HepG2 (cell line): ENCODE results near the gene SP7. TPM values are rescaled to one million over a fixed set of nuclear protein-coding genes. Genes with fewer than 3 reads are reported as not detected.

Experiments
- CEBPG ChIP-seq: IDR thresholded peaks from 2 replicates; pipeline ENCODE4 v1.6.1; 2016
- HNRNPLL ChIP-seq: fragments of 200-400 bp; formaldehyde crosslinking; IDR thresholded peaks from 2 replicates; pipeline ENCODE4 v1.6.1; 2017; ENCODE audit warnings: mild to moderate bottlenecking, low read depth, low read length; ENCODE audit not compliant: poor library complexity, severe bottlenecking
- IRF2 ChIP-seq: IDR thresholded peaks from 2 replicates; pipeline ENCODE4 v1.6.1; 2018; ENCODE audit warnings: missing genetic modification reagents, missing compliant biosample characterization
- KDM2A ChIP-seq: sonication (generic); formaldehyde crosslinking; IDR thresholded peaks from 2 replicates; pipeline ENCODE4 v1.4.0; 2020; ENCODE audit warnings: low read depth, missing genetic modification reagents, borderline replicate concordance
- KDM6A ChIP-seq: IDR thresholded peaks from 2 replicates; pipeline ENCODE4 v1.6.1; 2016; ENCODE audit warnings: low read depth
- NFYC ChIP-seq: IDR thresholded peaks from 2 replicates; pipeline ENCODE4 v1.6.1; 2016; ENCODE audit warnings: missing genetic modification reagents, missing compliant biosample characterization
- TARDBP ChIP-seq: sonication (generic); formaldehyde crosslinking; IDR thresholded peaks from 2 replicates; pipeline ENCODE4 v1.8.0; 2022; ENCODE audit warnings: mild to moderate bottlenecking, missing genetic modification reagents
- YEATS4 ChIP-seq: sonication (generic); formaldehyde crosslinking; IDR thresholded peaks from 2 replicates; pipeline ENCODE4 v1.4.0; 2020; ENCODE audit warnings: missing genetic modification reagents, borderline replicate concordance
- ZBTB7A ChIP-seq: sonication (generic); formaldehyde crosslinking; IDR thresholded peaks from 2 replicates; pipeline ENCODE4 v1.8.0; 2022; ENCODE audit warnings: mild to moderate bottlenecking, missing genetic modification reagents
- ZC3H13 ChIP-seq: sonication (generic); formaldehyde crosslinking; IDR thresholded peaks from 2 replicates; pipeline ENCODE4 v1.8.1; 2023; ENCODE audit warnings: mild to moderate bottlenecking, missing genetic modification reagents, moderate library complexity
- ZNF143 ChIP-seq: sonication (generic); formaldehyde crosslinking; IDR thresholded peaks from 2 replicates; pipeline ENCODE4 v1.4.0; 2020; ENCODE audit warnings: missing genetic modification reagents
- ZNF234 ChIP-seq: sonication (generic); formaldehyde crosslinking; conservative IDR thresholded peaks from 2 replicates; pipeline ENCODE4 v1.5.1; 2020; ENCODE audit warnings: mild to moderate bottlenecking, missing genetic modification reagents
- ZNF468 ChIP-seq: sonication (generic); formaldehyde crosslinking; IDR thresholded peaks from 2 replicates; pipeline ENCODE4 v1.8.0; 2022; ENCODE audit warnings: mild to moderate bottlenecking, moderate library complexity, missing genetic modification reagents
- ZNF761 ChIP-seq: sonication (generic); formaldehyde crosslinking; conservative IDR thresholded peaks from 2 replicates; pipeline ENCODE4 v1.4.0; 2020; ENCODE audit warnings: mild to moderate bottlenecking, missing genetic modification reagents
- polyA plus RNA-seq, 8 experiments: library from polyadenylated mRNA; depleted of rRNA in 3 of 8; stranded (reverse) in 7 of 8; unstranded in 1 of 8; fragments of >200 nt; fragmentation: Illumina TruSeq in 4 of 8; extraction: Trizol in 4 of 8; gene quantifications; 2 replicates each; pipeline versions ENCODE4 v1.2.1 to v1.2.3, GENCODE V29; 2011 to 2016; ENCODE audit warnings: low read depth in 4 of 8, missing spikeins in 1 of 8, mixed read lengths in 1 of 8; ENCODE audit not compliant: insufficient read depth in 1 of 8
- total RNA-seq, 5 experiments: library from RNA; depleted of rRNA; stranded (reverse); fragments of >200 nt; fragmentation: Illumina TruSeq; extraction: Trizol; gene quantifications; 2 replicates each; pipeline ENCODE4 v1.2.3, GENCODE V29; 2016; ENCODE audit warnings: low read depth in 1 of 5
- TF ChIP-seq, protein P1 (sequence below): sonication (generic); formaldehyde crosslinking; IDR thresholded peaks from 2 replicates; pipeline ENCODE4 v1.4.0; 2020; ENCODE audit warnings: missing genetic modification reagents, borderline replicate concordance
- TF ChIP-seq, protein P2 (sequence below): sonication (generic); formaldehyde crosslinking; IDR thresholded peaks from 2 replicates; pipeline ENCODE4 v1.8.1; 2023; ENCODE audit warnings: mild to moderate bottlenecking, missing genetic modification reagents
- TF ChIP-seq, protein P3 (sequence below): sonication (generic); formaldehyde crosslinking; conservative IDR thresholded peaks from 2 replicates; pipeline ENCODE4 v1.4.0; 2020; ENCODE audit warnings: missing genetic modification reagents
- TF ChIP-seq, protein P4 (sequence below): sonication (generic); formaldehyde crosslinking; conservative IDR thresholded peaks from 2 replicates; pipeline ENCODE4 v1.4.0; 2020; ENCODE audit warnings: missing genetic modification reagents

SP7 gene
- total and polyA plus RNA-seq, 2 of the 13 experiments (the other 11 are each of a cell fraction or from before 2014, with no cell fraction given) = not detected

DNA sequence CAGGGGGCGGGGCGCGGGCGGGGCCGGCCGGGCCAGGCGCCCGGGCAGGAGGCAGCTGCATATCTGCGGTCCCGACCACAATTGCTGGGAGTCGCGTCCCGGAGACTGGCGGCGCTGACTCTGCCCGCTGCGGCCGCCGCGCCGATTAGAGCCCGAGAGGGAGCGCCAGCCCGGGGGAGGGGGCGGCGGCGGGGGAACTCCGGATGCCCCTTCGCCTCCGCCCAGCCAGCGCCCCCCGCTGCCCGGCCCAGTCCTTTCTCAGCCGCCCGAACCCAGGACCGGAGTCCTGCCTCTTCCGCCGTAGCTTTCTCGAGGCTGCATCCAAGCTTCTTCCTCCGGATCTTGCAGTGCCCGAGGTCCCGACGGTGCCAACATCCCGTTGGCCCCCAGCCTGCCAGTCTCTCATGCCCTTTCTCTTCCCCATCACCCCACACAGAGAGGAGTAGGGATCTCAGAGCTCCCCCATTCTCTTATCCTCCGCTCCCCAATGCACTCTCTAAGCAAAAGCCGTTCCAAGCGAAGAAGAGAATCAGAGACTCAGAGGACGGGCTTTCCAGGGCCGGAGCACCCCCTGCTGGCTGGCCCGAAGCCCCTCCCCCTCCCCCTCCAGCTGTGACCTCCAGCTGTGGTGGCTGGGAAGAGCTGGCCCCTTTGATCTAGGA lies 8.8 kb upstream of the SP7 start (continued):
- TF ChIP-seq, protein P1, sequence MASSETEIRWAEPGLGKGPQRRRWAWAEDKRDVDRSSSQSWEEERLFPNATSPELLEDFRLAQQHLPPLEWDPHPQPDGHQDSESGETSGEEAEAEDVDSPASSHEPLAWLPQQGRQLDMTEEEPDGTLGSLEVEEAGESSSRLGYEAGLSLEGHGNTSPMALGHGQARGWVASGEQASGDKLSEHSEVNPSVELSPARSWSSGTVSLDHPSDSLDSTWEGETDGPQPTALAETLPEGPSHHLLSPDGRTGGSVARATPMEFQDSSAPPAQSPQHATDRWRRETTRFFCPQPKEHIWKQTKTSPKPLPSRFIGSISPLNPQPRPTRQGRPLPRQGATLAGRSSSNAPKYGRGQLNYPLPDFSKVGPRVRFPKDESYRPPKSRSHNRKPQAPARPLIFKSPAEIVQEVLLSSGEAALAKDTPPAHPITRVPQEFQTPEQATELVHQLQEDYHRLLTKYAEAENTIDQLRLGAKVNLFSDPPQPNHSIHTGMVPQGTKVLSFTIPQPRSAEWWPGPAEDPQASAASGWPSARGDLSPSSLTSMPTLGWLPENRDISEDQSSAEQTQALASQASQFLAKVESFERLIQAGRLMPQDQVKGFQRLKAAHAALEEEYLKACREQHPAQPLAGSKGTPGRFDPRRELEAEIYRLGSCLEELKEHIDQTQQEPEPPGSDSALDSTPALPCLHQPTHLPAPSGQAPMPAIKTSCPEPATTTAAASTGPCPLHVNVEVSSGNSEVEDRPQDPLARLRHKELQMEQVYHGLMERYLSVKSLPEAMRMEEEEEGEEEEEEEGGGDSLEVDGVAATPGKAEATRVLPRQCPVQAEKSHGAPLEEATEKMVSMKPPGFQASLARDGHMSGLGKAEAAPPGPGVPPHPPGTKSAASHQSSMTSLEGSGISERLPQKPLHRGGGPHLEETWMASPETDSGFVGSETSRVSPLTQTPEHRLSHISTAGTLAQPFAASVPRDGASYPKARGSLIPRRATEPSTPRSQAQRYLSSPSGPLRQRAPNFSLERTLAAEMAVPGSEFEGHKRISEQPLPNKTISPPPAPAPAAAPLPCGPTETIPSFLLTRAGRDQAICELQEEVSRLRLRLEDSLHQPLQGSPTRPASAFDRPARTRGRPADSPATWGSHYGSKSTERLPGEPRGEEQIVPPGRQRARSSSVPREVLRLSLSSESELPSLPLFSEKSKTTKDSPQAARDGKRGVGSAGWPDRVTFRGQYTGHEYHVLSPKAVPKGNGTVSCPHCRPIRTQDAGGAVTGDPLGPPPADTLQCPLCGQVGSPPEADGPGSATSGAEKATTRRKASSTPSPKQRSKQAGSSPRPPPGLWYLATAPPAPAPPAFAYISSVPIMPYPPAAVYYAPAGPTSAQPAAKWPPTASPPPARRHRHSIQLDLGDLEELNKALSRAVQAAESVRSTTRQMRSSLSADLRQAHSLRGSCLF (CRISPR knock-in tag) = no peak
- TF ChIP-seq IRF2 (CRISPR knock-in tag) = no peak
- TF ChIP-seq, protein P2, sequence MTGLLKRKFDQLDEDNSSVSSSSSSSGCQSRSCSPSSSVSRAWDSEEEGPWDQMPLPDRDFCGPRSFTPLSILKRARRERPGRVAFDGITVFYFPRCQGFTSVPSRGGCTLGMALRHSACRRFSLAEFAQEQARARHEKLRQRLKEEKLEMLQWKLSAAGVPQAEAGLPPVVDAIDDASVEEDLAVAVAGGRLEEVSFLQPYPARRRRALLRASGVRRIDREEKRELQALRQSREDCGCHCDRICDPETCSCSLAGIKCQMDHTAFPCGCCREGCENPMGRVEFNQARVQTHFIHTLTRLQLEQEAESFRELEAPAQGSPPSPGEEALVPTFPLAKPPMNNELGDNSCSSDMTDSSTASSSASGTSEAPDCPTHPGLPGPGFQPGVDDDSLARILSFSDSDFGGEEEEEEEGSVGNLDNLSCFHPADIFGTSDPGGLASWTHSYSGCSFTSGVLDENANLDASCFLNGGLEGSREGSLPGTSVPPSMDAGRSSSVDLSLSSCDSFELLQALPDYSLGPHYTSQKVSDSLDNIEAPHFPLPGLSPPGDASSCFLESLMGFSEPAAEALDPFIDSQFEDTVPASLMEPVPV (CRISPR knock-in tag) = no peak
- TF ChIP-seq YEATS4 (CRISPR knock-in tag) = 0 out of 2 replicates have a peak, but pooled peaks have one; percentile 33
- TF ChIP-seq NFYC (CRISPR knock-in tag) = no peak
- no peak for TF ChIP-seq CEBPG
- TF ChIP-seq TARDBP (CRISPR knock-in tag) = 0 out of 2 replicates have a peak, but pooled peaks have one; percentile 20
- TF ChIP-seq ZNF143 = no peak
- TF ChIP-seq, protein P3, sequence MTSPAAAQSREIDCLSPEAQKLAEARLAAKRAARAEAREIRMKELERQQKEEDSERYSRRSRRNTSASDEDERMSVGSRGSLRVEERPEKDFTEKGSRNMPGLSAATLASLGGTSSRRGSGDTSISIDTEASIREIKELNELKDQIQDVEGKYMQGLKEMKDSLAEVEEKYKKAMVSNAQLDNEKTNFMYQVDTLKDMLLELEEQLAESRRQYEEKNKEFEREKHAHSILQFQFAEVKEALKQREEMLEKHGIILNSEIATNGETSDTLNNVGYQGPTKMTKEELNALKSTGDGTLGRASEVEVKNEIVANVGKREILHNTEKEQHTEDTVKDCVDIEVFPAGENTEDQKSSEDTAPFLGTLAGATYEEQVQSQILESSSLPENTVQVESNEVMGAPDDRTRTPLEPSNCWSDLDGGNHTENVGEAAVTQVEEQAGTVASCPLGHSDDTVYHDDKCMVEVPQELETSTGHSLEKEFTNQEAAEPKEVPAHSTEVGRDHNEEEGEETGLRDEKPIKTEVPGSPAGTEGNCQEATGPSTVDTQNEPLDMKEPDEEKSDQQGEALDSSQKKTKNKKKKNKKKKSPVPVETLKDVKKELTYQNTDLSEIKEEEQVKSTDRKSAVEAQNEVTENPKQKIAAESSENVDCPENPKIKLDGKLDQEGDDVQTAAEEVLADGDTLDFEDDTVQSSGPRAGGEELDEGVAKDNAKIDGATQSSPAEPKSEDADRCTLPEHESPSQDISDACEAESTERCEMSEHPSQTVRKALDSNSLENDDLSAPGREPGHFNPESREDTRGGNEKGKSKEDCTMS (CRISPR knock-in tag) = no peak
- no peak for TF ChIP-seq ZC3H13 (CRISPR knock-in tag)
- TF ChIP-seq ZNF468 (CRISPR knock-in tag) = no peak
- TF ChIP-seq ZNF761 (CRISPR knock-in tag) = no peak
- no peak for TF ChIP-seq KDM6A (CRISPR knock-in tag)
- peak; percentile 54 for TF ChIP-seq HNRNPLL
- TF ChIP-seq KDM2A (CRISPR knock-in tag) = peak; percentile 47; the same call in 1 of the 2 replicates
- TF ChIP-seq ZNF234 = 0 out of 2 replicates have a peak, but pooled peaks have one; percentile 50
- TF ChIP-seq, protein P4, sequence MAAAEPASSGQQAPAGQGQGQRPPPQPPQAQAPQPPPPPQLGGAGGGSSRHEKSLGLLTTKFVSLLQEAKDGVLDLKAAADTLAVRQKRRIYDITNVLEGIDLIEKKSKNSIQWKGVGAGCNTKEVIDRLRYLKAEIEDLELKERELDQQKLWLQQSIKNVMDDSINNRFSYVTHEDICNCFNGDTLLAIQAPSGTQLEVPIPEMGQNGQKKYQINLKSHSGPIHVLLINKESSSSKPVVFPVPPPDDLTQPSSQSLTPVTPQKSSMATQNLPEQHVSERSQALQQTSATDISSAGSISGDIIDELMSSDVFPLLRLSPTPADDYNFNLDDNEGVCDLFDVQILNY (CRISPR knock-in tag) = no peak
- 0 out of 2 replicates have a peak, but pooled peaks have one; percentile 22 for TF ChIP-seq ZBTB7A (CRISPR knock-in tag)
